Smooth muscle cell (in vitro differentiated cells): ENCODE measurements around the gene DPYSL3. TPM values are rescaled to one million over a fixed set of nuclear protein-coding genes. Genes with fewer than 3 reads are reported as not detected.
A peak's percentile ranks its signal among the peaks of the same experiment; 100 is the strongest.

Source experiments
- DNase-seq: peaks from one replicate; lab custom pipeline; 2025; ENCODE audit not compliant: unreplicated experiment; lab: John Stamatoyannopoulos, UW
- H2AFZ ChIP-seq: fragments of 200-600 bp; sonication (generic); 2 replicates; pipeline ENCODE4 v1.6.0; 2016; ENCODE audit warnings: antibody characterized with exemption, low read depth, mild to moderate bottlenecking
- H3F3A ChIP-seq: fragments of 200-600 bp; sonication (generic); 2 replicates; pipeline ENCODE4 v1.6.0; 2017; ENCODE audit warnings: antibody characterized with exemption, low read depth
- H3K27ac ChIP-seq: fragments of 200-600 bp; sonication (generic); 2 replicates; pipeline ENCODE4 v1.5.1; 2016; ENCODE audit warnings: low read depth, mild to moderate bottlenecking
- H3K27me3 ChIP-seq: fragments of 200-600 bp; sonication (generic); 2 replicates; pipeline ENCODE4 v1.6.1; 2016; ENCODE audit warnings: low read depth, mild to moderate bottlenecking
- H3K36me3 ChIP-seq: fragments of 200-600 bp; sonication (generic); 2 replicates; pipeline ENCODE4 v1.5.1; 2016; ENCODE audit warnings: low read depth
- H3K4me1 ChIP-seq: fragments of 200-600 bp; sonication (generic); 2 replicates; pipeline ENCODE4 v1.5.1; 2016; ENCODE audit warnings: low read depth
- H3K4me2 ChIP-seq: fragments of 200-600 bp; sonication (generic); 2 replicates; pipeline ENCODE4 v1.6.0; 2016; ENCODE audit warnings: mild to moderate bottlenecking
- H3K4me3 ChIP-seq: fragments of 200-600 bp; sonication (generic); 2 replicates; pipeline ENCODE4 v1.5.1; 2016; ENCODE audit warnings: mild to moderate bottlenecking
- H3K79me2 ChIP-seq: fragments of 200-600 bp; sonication (generic); 2 replicates; pipeline ENCODE4 v1.6.0; 2016; ENCODE audit warnings: low read depth, mild to moderate bottlenecking
- H3K9ac ChIP-seq: fragments of 200-600 bp; sonication (generic); 2 replicates; pipeline ENCODE4 v1.6.0; 2016; ENCODE audit warnings: low read depth
- H3K9me3 ChIP-seq: fragments of 200-600 bp; sonication (generic); replicated peaks from 2 replicates; pipeline ENCODE4 v1.5.1; 2016; ENCODE audit warnings: low read depth
- H4K20me1 ChIP-seq: fragments of 200-600 bp; sonication (generic); 2 replicates; pipeline ENCODE4 v1.6.0; 2016; ENCODE audit warnings: low read depth
- WGBS: methylation state at CpG from one replicate; pipeline ENCODE4 v1.1.7; 2016; ENCODE audit warnings: low lambda C conversion rate; 5-methylcytosine and 5-hydroxymethylcytosine counted together
- polyA plus RNA-seq: library from polyadenylated mRNA; unstranded; fragments of >200 nt; fragmentation: Nextera tagmentation; extraction: Ambion mirVana; gene quantifications from 2 replicates; pipeline ENCODE4 v1.2.1, GENCODE V29; 2016
- total RNA-seq: library from RNA; depleted of rRNA; stranded (reverse); fragments of >200 nt; gene quantifications from 2 replicates; pipeline ENCODE4 v1.2.3, GENCODE V29; 2014
- TF ChIP-seq, protein P1 (sequence below): fragments of 200-600 bp; sonication (generic); IDR thresholded peaks from 2 replicates; pipeline ENCODE4 v1.5.1; 2017; ENCODE audit warnings: borderline replicate concordance, mild to moderate bottlenecking, antibody characterized with exemption; ENCODE audit not compliant: insufficient read depth, poor library complexity, severe bottlenecking

Gene DPYSL3
- total and polyA plus RNA-seq, 2 experiments from 2014 or later = 65.5 to 124 TPM

DNA sequence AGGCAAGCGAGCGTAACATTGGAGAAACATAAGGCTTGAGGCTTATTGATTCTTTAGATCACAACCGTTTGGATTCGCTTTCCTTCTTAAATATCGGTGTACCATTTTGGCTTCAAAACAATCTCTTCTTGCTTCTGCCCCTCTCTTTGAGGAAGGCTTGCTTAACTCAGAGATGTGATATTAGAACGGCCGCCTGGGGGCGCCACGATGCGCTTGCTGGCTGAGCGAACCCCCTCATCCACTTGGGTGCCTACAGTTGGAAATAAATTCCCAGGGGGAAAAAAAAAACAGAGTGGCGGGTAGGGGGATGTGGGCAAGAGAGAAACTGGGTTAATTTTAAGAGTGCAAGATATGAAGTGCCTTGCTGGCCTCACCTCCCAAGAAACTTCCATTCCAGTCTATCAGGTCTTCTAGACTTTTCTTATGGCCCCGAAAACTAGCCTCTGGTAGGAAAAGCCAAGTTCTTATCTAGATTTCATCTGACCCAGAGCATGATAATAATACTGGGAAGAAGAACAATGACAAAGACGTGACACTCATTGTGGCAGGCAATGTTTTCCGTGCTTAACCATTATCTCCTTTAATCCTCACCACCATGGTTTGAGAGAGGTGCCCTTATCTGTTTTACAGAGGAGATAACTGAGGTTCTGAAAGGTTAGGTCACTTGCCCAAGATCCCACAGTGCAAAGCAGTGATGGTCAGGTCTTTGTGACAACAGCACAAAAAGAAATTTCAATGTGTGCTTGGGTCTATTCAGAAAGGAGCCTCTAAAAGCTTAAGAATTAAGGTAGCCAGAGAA is 115.8 kb downstream of the DPYSL3 start:
- no peak overlapping the region for H3K27ac ChIP-seq
- no peaks in the 10 kb centered on the region for H3K36me3 ChIP-seq
- TF ChIP-seq, protein P1, sequence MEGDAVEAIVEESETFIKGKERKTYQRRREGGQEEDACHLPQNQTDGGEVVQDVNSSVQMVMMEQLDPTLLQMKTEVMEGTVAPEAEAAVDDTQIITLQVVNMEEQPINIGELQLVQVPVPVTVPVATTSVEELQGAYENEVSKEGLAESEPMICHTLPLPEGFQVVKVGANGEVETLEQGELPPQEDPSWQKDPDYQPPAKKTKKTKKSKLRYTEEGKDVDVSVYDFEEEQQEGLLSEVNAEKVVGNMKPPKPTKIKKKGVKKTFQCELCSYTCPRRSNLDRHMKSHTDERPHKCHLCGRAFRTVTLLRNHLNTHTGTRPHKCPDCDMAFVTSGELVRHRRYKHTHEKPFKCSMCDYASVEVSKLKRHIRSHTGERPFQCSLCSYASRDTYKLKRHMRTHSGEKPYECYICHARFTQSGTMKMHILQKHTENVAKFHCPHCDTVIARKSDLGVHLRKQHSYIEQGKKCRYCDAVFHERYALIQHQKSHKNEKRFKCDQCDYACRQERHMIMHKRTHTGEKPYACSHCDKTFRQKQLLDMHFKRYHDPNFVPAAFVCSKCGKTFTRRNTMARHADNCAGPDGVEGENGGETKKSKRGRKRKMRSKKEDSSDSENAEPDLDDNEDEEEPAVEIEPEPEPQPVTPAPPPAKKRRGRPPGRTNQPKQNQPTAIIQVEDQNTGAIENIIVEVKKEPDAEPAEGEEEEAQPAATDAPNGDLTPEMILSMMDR = peak; percentile 31
- H3K4me3 ChIP-seq = no peak overlapping the region
- H3K27me3 ChIP-seq = no peaks in the 10 kb centered on the region
- no peak overlapping the region for H3K4me2 ChIP-seq
- H3K4me1 ChIP-seq = peaks cover 21% of the 10 kb centered on the region
- H4K20me1 ChIP-seq = no peaks in the 10 kb centered on the region
- peaks cover 5% of the 10 kb centered on the region for H3K79me2 ChIP-seq
- H3F3A ChIP-seq = peaks cover 32% of the 10 kb centered on the region
- no peak for DNase-seq
- WGBS = 77% methylated on average over 15 of the region's 15 CpGs
- no peaks in the 10 kb centered on the region for H3K9me3 ChIP-seq
- no peak overlapping the region for H2AFZ ChIP-seq
- H3K9ac ChIP-seq = no peak overlapping the region

DNA sequence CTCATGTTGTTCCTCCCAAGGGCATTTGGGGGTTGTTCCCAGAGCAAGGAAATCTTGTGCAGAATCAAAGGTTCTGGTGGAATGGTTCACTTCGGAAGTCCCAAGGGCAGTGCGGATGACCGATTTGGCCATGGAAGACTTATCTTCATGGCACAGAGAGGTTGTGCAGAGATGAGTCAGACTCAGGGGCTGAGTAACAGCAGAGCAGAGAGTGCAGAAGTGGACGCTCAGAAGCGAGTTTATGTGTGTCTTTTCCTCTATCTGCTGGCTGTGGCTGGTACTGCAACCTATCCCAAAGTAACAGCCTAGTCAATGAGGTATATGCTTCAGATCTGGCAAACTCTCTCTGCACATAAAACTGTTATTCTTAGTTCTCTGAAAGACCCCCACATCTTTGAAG is 118.1 kb downstream of the DPYSL3 start:
- H3K27me3 ChIP-seq = no peaks in the 10 kb centered on the region
- H3K4me3 ChIP-seq = no peak overlapping the region
- no peaks in the 10 kb centered on the region for H4K20me1 ChIP-seq
- H3F3A ChIP-seq = peaks cover 26% of the 10 kb centered on the region
- H3K4me1 ChIP-seq = peaks cover 33% of the 10 kb centered on the region
- no peak for DNase-seq
- H2AFZ ChIP-seq = no peak overlapping the region
- no peaks in the 10 kb centered on the region for H3K9me3 ChIP-seq
- no peaks in the 10 kb centered on the region for H3K36me3 ChIP-seq
- 28% methylated on average over 5 of the region's 5 CpGs for WGBS
- H3K79me2 ChIP-seq = no peaks in the 10 kb centered on the region
- TF ChIP-seq, protein P1 = peak; percentile 46
- no peak overlapping the region for H3K9ac ChIP-seq
- H3K4me2 ChIP-seq = peak overlapping the region; percentile 37
- H3K27ac ChIP-seq = peak overlapping the region; percentile 22

- Histone ChIP-seq H3K36me3 (no peaks in the 10 kb centered on the region), H3K27me3 (no peaks in the 10 kb centered on the region), H2AFZ (no peak overlapping the region), H4K20me1 (no peaks in the 10 kb centered on the region), H3K27ac (peak overlapping the region; percentile 22), H3K79me2 (no peaks in the 10 kb centered on the region), H3F3A (peaks cover 26% of the 10 kb centered on the region), H3K4me1 (peaks cover 33% of the 10 kb centered on the region), H3K9me3 (no peaks in the 10 kb centered on the region), H3K9ac (no peak overlapping the region), H3K4me3 (no peak overlapping the region), H3K4me2 (peak overlapping the region; percentile 37)
- 23% methylated on average over 3 of the region's 3 CpGs for WGBS
- no peak for DNase-seq
- TF ChIP-seq, protein P1 = no peak
Observed at GRCh38 chr5:147390654-147391225, 119.1 kb downstream of the DPYSL3 start.
